GM13976 (cell line): ENCODE data around the gene TNFRSF11A.

ENCODE experiments used
- DNase-seq: peaks from one replicate; pipeline ENCODE4 v3.0.0; 2012; ENCODE audit warnings: low spot score
- CTCF ChIP-seq: IDR thresholded peaks from 2 replicates; pipeline ENCODE4 v1.5.1; 2012; ENCODE audit warnings: borderline replicate concordance, mild to moderate bottlenecking; ENCODE audit not compliant: insufficient read depth; ENCODE audit errors: extremely low read depth, missing control alignments, control extremely low read depth
- in situ Hi-C: fragments of 300-500 bp; cut with MboI; formaldehyde crosslinking; loops from one replicate; pipeline ENCODE4 v1.12.0; 2022; ENCODE audit warnings: low sequenced_read_pairs, mixed read lengths, inconsistent platforms; ENCODE audit not compliant: unreplicated experiment

TNFRSF11A gene

GRCh38 chr18:62389761-62390481 is 64.8 kb downstream of the TNFRSF11A start:
- no peak for TF ChIP-seq CTCF
- in situ Hi-C loops: no loop called here
- no peak for DNase-seq

- TF ChIP-seq CTCF: no peak
- DNase-seq: no peak
- in situ Hi-C loops: no loop called here
These were observed 69.1 kb downstream of the TNFRSF11A start for GRCh38 chr18:62394006-62394763.

GRCh38 chr18:62396381-62396780 is 71.3 kb downstream of the TNFRSF11A start:
- no peak for DNase-seq
- in situ Hi-C loops: no loop called here
- no peak for TF ChIP-seq CTCF

GRCh38 chr18:62396967-62397366 is 71.9 kb downstream of the TNFRSF11A start:
- in situ Hi-C loops: no loop called here
- no peak for TF ChIP-seq CTCF
- DNase-seq: no peak

GRCh38 chr18:62398291-62398690 is 73.2 kb downstream of the TNFRSF11A start:
- in situ Hi-C loops: no loop called here
- DNase-seq: no peak
- no peak for TF ChIP-seq CTCF

- in situ Hi-C loops: no loop called here
- no peak for TF ChIP-seq CTCF
- DNase-seq: no peak
These were observed 74.2 kb downstream of the TNFRSF11A start for GRCh38 chr18:62399276-62399675.
